HUES64 (cell line): ENCODE measurements around the gene RBM39.

Experiments
- H3K27ac ChIP-seq: 2 replicates; pipeline ENCODE4 v1.7.0; 2013; ENCODE audit warnings: low read depth, low read length, inconsistent platforms
- H3K27me3 ChIP-seq: 2 replicates; pipeline ENCODE4 v1.6.1; 2013; ENCODE audit warnings: mild to moderate bottlenecking, low read length; ENCODE audit not compliant: insufficient read depth
- H3K36me3 ChIP-seq: 2 replicates; pipeline ENCODE4 v1.6.1; 2013; ENCODE audit warnings: mild to moderate bottlenecking, low read length; ENCODE audit not compliant: insufficient read depth
- H3K4me1 ChIP-seq: 2 replicates; pipeline ENCODE4 v1.6.1; 2013; ENCODE audit warnings: mild to moderate bottlenecking, low read length, moderate library complexity; ENCODE audit not compliant: insufficient read depth
- H3K4me3 ChIP-seq: 2 replicates; pipeline ENCODE4 v1.5.1; 2013; ENCODE audit warnings: mild to moderate bottlenecking, low read length, moderate library complexity
- H3K9ac ChIP-seq: 2 replicates; pipeline ENCODE4 v1.6.1; 2013; ENCODE audit warnings: mild to moderate bottlenecking, low read depth, low read length
- H3K9me3 ChIP-seq: 2 replicates; pipeline ENCODE4 v1.6.1; 2013; ENCODE audit warnings: low read depth, low read length; ENCODE audit not compliant: insufficient read depth
- WGBS: fragments of 150-250, 120-280 bp; methylation state at CpG from one replicate; pipeline ENCODE4 v1.1.7; 2013; ENCODE audit warnings: missing lambda C conversion rate; 5-methylcytosine and 5-hydroxymethylcytosine counted together

The RBM39 gene

GRCh38 chr20:35734374-35734773 is 7.7 kb downstream of the RBM39 start:
- Histone ChIP-seq H3K9me3 (no peaks in the 10 kb centered on the region), H3K4me3 (no peak overlapping the region), H3K36me3 (peaks cover 90% of the 10 kb centered on the region), H3K27me3 (no peaks in the 10 kb centered on the region), H3K4me1 (peaks cover 6% of the 10 kb centered on the region; the same call in 1 of the 2 replicates), H3K27ac (no peak overlapping the region), H3K9ac (no peak overlapping the region)

- no peak overlapping the region for H3K4me3 ChIP-seq
- no peaks in the 10 kb centered on the region for H3K27me3 ChIP-seq
- no peaks in the 10 kb centered on the region for H3K4me1 ChIP-seq
- peaks cover 90% of the 10 kb centered on the region for H3K36me3 ChIP-seq
- WGBS = 93% methylated on average over 1 of the region's 1 CpG
- no peaks in the 10 kb centered on the region for H3K9me3 ChIP-seq
- H3K27ac ChIP-seq = no peak overlapping the region
- no peak overlapping the region for H3K9ac ChIP-seq
Measured at GRCh38 chr20:35732644-35732982, 9.4 kb downstream of the RBM39 start.

GRCh38 chr20:35731862-35732643 is 10.0 kb downstream of the RBM39 start:
- H3K27ac ChIP-seq = no peak overlapping the region
- H3K4me1 ChIP-seq = no peaks in the 10 kb centered on the region
- H3K9me3 ChIP-seq = no peaks in the 10 kb centered on the region
- WGBS = 96% methylated on average over 24 of the region's 24 CpGs
- peaks cover 95% of the 10 kb centered on the region for H3K36me3 ChIP-seq
- no peaks in the 10 kb centered on the region for H3K27me3 ChIP-seq
- no peak overlapping the region for H3K4me3 ChIP-seq
- no peak overlapping the region for H3K9ac ChIP-seq

GRCh38 chr20:35731469-35731788 is 10.6 kb downstream of the RBM39 start:
- Histone ChIP-seq H3K36me3 (peaks cover 99% of the 10 kb centered on the region), H3K4me3 (no peak overlapping the region), H3K27ac (no peak overlapping the region), H3K4me1 (no peaks in the 10 kb centered on the region), H3K9ac (no peak overlapping the region), H3K9me3 (no peaks in the 10 kb centered on the region), H3K27me3 (no peaks in the 10 kb centered on the region)
- 100% methylated on average over 2 of the region's 2 CpGs for WGBS

GRCh38 chr20:35730583-35731468 is 11.2 kb downstream of the RBM39 start:
- H3K27ac ChIP-seq = no peak overlapping the region
- H3K9ac ChIP-seq = no peak overlapping the region
- H3K36me3 ChIP-seq = peaks cover 99% of the 10 kb centered on the region
- H3K9me3 ChIP-seq = no peaks in the 10 kb centered on the region
- no peaks in the 10 kb centered on the region for H3K4me1 ChIP-seq
- WGBS = 95% methylated on average over 4 of the region's 4 CpGs
- no peaks in the 10 kb centered on the region for H3K27me3 ChIP-seq
- no peak overlapping the region for H3K4me3 ChIP-seq

- H3K9me3 ChIP-seq = no peaks in the 10 kb centered on the region
- H3K4me1 ChIP-seq = no peaks in the 10 kb centered on the region
- over 99% methylated on average over 2 of the region's 2 CpGs for WGBS
- no peak overlapping the region for H3K4me3 ChIP-seq
- no peak overlapping the region for H3K9ac ChIP-seq
- H3K27me3 ChIP-seq = no peaks in the 10 kb centered on the region
- H3K36me3 ChIP-seq = peaks cover 99% of the 10 kb centered on the region
- H3K27ac ChIP-seq = no peak overlapping the region; the same call in 1 of the 2 replicates
Measured at GRCh38 chr20:35729836-35730582, 12.1 kb downstream of the RBM39 start.

GRCh38 chr20:35729283-35729807 is 12.7 kb downstream of the RBM39 start:
- H3K9ac ChIP-seq = no peak overlapping the region
- no peaks in the 10 kb centered on the region for H3K4me1 ChIP-seq
- H3K27ac ChIP-seq = no peak overlapping the region
- no peaks in the 10 kb centered on the region for H3K27me3 ChIP-seq
- H3K4me3 ChIP-seq = no peak overlapping the region
- 96% methylated on average over 7 of the region's 7 CpGs for WGBS
- no peaks in the 10 kb centered on the region for H3K9me3 ChIP-seq
- peaks cover 99% of the 10 kb centered on the region for H3K36me3 ChIP-seq

GRCh38 chr20:35726842-35727711 is 15.0 kb downstream of the RBM39 start:
- WGBS = 97% methylated on average over 20 of the region's 20 CpGs
- H3K27ac ChIP-seq = no peak overlapping the region
- no peak overlapping the region for H3K4me3 ChIP-seq
- H3K4me1 ChIP-seq = no peaks in the 10 kb centered on the region
- H3K9ac ChIP-seq = no peak overlapping the region
- peaks cover 98% of the 10 kb centered on the region for H3K36me3 ChIP-seq
- no peaks in the 10 kb centered on the region for H3K27me3 ChIP-seq
- no peaks in the 10 kb centered on the region for H3K9me3 ChIP-seq

- peaks cover 98% of the 10 kb centered on the region for H3K36me3 ChIP-seq
- no peak overlapping the region for H3K9ac ChIP-seq
- no peak overlapping the region for H3K4me3 ChIP-seq
- no peak overlapping the region for H3K27ac ChIP-seq
- 98% methylated on average over 13 of the region's 13 CpGs for WGBS
- H3K4me1 ChIP-seq = no peaks in the 10 kb centered on the region
- H3K9me3 ChIP-seq = no peaks in the 10 kb centered on the region
- H3K27me3 ChIP-seq = no peaks in the 10 kb centered on the region
Measured at GRCh38 chr20:35724321-35725230, 17.5 kb downstream of the RBM39 start.
